K562 (cell line): ENCODE measurements around the gene MTFMT. TPM values are rescaled to one million over a fixed set of nuclear protein-coding genes. Genes with fewer than 3 reads are reported as not detected.

Experiments
- ARID2 ChIP-seq: fragments of 450-650 bp; IDR thresholded peaks from 2 replicates; pipeline ENCODE4 v1.6.1; 2017; ENCODE audit warnings: antibody characterized with exemption, mild to moderate bottlenecking
- TGIF2 ChIP-seq: sonication (generic); formaldehyde crosslinking; IDR thresholded peaks from 2 replicates; pipeline ENCODE4 v1.8.1; 2022; ENCODE audit warnings: mild to moderate bottlenecking, missing genetic modification reagents, moderate library complexity
- ZNF263 ChIP-seq: sonication (generic); formaldehyde crosslinking; IDR thresholded peaks from 2 replicates; pipeline ENCODE4 v1.8.0; 2022; ENCODE audit warnings: mild to moderate bottlenecking, missing genetic modification reagents, borderline replicate concordance
- polyA plus RNA-seq, 8 experiments: library from polyadenylated mRNA; depleted of rRNA in 4 of 8; stranded (reverse) in 5 of 8; unstranded in 3 of 8; fragments of >200 nt; fragmentation: Nextera tagmentation in 2 of 8; fragmentation: Illumina TruSeq in 1 of 8; extraction: Ambion mirVana in 2 of 8; extraction: Trizol in 1 of 8; gene quantifications; 2 replicates each; pipeline versions ENCODE4 v1.2.1 to v1.2.3, GENCODE V29; 2011 to 2014; ENCODE audit warnings: inconsistent platforms in 1 of 8, missing spikeins in 1 of 8
- total RNA-seq, 7 experiments: library from RNA; depleted of rRNA in 6 of 7; stranded (reverse); fragments of >200 nt in 6 of 7; fragmentation: Illumina TruSeq in 2 of 7; extraction: Trizol in 2 of 7; gene quantifications; 2 replicates each; pipeline versions ENCODE4 v1.2.1 to v1.2.3, GENCODE V29; 2011 to 2021; ENCODE audit warnings: low replicate concordance in 1 of 7

Gene MTFMT
- total and polyA plus RNA-seq, 9 of the 15 experiments (the other 6 are each of a cell fraction or from before 2014, with no cell fraction given), result 1.4 to 31.1 (median 16.2) TPM

GRCh38 chr15:64951777-64952418, 77.5 kb downstream of the MTFMT start (continued):
- TF ChIP-seq ZNF263, result no peak
- TF ChIP-seq TGIF2 (CRISPR knock-in tag), result no peak
- no peak for TF ChIP-seq ARID2

Other genes starting within 250 kb of the MTFMT start
Only the 7 nearest of the 11 such genes appear.
- 0.27 and 0.33 TPM in 2 replicates for gene ANKDD1A, start 117.7 kb downstream of the MTFMT start, total RNA-seq (2014; rRNA removed)
- gene ANKDD1A, start 117.7 kb downstream of the MTFMT start, total RNA-seq (2014; rRNA removed; fragmentation: Illumina TruSeq; extraction: Trizol), result 0.44 and 0.48 TPM in 2 replicates
- gene ANKDD1A, start 117.7 kb downstream of the MTFMT start, total RNA-seq (2015; rRNA removed; fragmentation: Illumina TruSeq; extraction: Trizol), result 0.41 and 0.43 TPM in 2 replicates
- gene ANKDD1A, start 117.7 kb downstream of the MTFMT start, total RNA-seq (2021), result 0.49 and 0.80 TPM in 2 replicates
- gene ANKDD1A, start 117.7 kb downstream of the MTFMT start, polyA plus RNA-seq (2011; rRNA removed), result 0.70 and 1.7 TPM in 2 replicates
- gene ANKDD1A, start 117.7 kb downstream of the MTFMT start, polyA plus RNA-seq (2014; fragmentation: Illumina TruSeq; extraction: Trizol), result 0.34 and 0.60 TPM in 2 replicates
- under 1 TPM; 0.08 to 0.32 TPM for gene ANKDD1A, start 117.7 kb downstream of the MTFMT start, polyA plus RNA-seq (2014; fragmentation: Nextera tagmentation; extraction: Ambion mirVana)
- 0.54 and 1.4 TPM in 2 replicates for gene ANKDD1A, start 117.7 kb downstream of the MTFMT start, polyA plus RNA-seq (2014; rRNA removed)
- gene SPG21, start 39.7 kb downstream of the MTFMT start, total RNA-seq (2014; rRNA removed), result 46.1 and 50.0 TPM in 2 replicates
- gene SPG21, start 39.7 kb downstream of the MTFMT start, total RNA-seq (2014; rRNA removed; fragmentation: Illumina TruSeq; extraction: Trizol), result 71.2 and 73.9 TPM in 2 replicates
- 56.8 and 59.8 TPM in 2 replicates for gene SPG21, start 39.7 kb downstream of the MTFMT start, total RNA-seq (2015; rRNA removed; fragmentation: Illumina TruSeq; extraction: Trizol)
- gene SPG21, start 39.7 kb downstream of the MTFMT start, total RNA-seq (2021), result 72.0 and 79.1 TPM in 2 replicates
- 49.2 and 65.1 TPM in 2 replicates for gene SPG21, start 39.7 kb downstream of the MTFMT start, polyA plus RNA-seq (2011; rRNA removed)
- 78.7 and 98.8 TPM in 2 replicates for gene SPG21, start 39.7 kb downstream of the MTFMT start, polyA plus RNA-seq (2014; fragmentation: Illumina TruSeq; extraction: Trizol)
- 10 to 100 TPM; 22.8 to 23.6 TPM for gene SPG21, start 39.7 kb downstream of the MTFMT start, polyA plus RNA-seq (2014; fragmentation: Nextera tagmentation; extraction: Ambion mirVana)
- 65.7 and 69.0 TPM in 2 replicates for gene SPG21, start 39.7 kb downstream of the MTFMT start, polyA plus RNA-seq (2014; rRNA removed)
- not detected in 2 replicates for gene SLC51B, start 15.7 kb upstream of the MTFMT start, total RNA-seq (2014; rRNA removed)
- not detected in 2 replicates for gene SLC51B, start 15.7 kb upstream of the MTFMT start, total RNA-seq (2014; rRNA removed; fragmentation: Illumina TruSeq; extraction: Trizol)
- not detected in 2 replicates for gene SLC51B, start 15.7 kb upstream of the MTFMT start, total RNA-seq (2015; rRNA removed; fragmentation: Illumina TruSeq; extraction: Trizol)
- not detected in 2 replicates for gene SLC51B, start 15.7 kb upstream of the MTFMT start, total RNA-seq (2021)
- not detected in 2 replicates for gene SLC51B, start 15.7 kb upstream of the MTFMT start, polyA plus RNA-seq (2011; rRNA removed)
- not detected in 2 replicates for gene SLC51B, start 15.7 kb upstream of the MTFMT start, polyA plus RNA-seq (2014; fragmentation: Illumina TruSeq; extraction: Trizol)
- gene SLC51B, start 15.7 kb upstream of the MTFMT start, polyA plus RNA-seq (2014; fragmentation: Nextera tagmentation; extraction: Ambion mirVana), result not detected
- not detected in 2 replicates for gene SLC51B, start 15.7 kb upstream of the MTFMT start, polyA plus RNA-seq (2014; rRNA removed)
- not detected in 2 replicates for gene RASL12, start 38.4 kb upstream of the MTFMT start, total RNA-seq (2014; rRNA removed)
- gene RASL12, start 38.4 kb upstream of the MTFMT start, total RNA-seq (2014; rRNA removed; fragmentation: Illumina TruSeq; extraction: Trizol), result not detected in 2 replicates
- gene RASL12, start 38.4 kb upstream of the MTFMT start, total RNA-seq (2015; rRNA removed; fragmentation: Illumina TruSeq; extraction: Trizol), result not detected in 2 replicates
- gene RASL12, start 38.4 kb upstream of the MTFMT start, total RNA-seq (2021), result not detected in 2 replicates
- gene RASL12, start 38.4 kb upstream of the MTFMT start, polyA plus RNA-seq (2011; rRNA removed), result not detected in 2 replicates
- gene RASL12, start 38.4 kb upstream of the MTFMT start, polyA plus RNA-seq (2014; fragmentation: Illumina TruSeq; extraction: Trizol), result not detected in 2 replicates
- gene RASL12, start 38.4 kb upstream of the MTFMT start, polyA plus RNA-seq (2014; fragmentation: Nextera tagmentation; extraction: Ambion mirVana), result not detected
- gene RASL12, start 38.4 kb upstream of the MTFMT start, polyA plus RNA-seq (2014; rRNA removed), result not detected in 2 replicates
- 0.09 TPM in 1 of 2 replicates, not detected in the other for gene KBTBD13, start 47.1 kb upstream of the MTFMT start, total RNA-seq (2014; rRNA removed)
- gene KBTBD13, start 47.1 kb upstream of the MTFMT start, total RNA-seq (2014; rRNA removed; fragmentation: Illumina TruSeq; extraction: Trizol), result 0.06 and 0.07 TPM in 2 replicates
- not detected in 2 replicates for gene KBTBD13, start 47.1 kb upstream of the MTFMT start, total RNA-seq (2015; rRNA removed; fragmentation: Illumina TruSeq; extraction: Trizol)
- gene KBTBD13, start 47.1 kb upstream of the MTFMT start, total RNA-seq (2021), result 0.11 and 0.13 TPM in 2 replicates
- not detected in 2 replicates for gene KBTBD13, start 47.1 kb upstream of the MTFMT start, polyA plus RNA-seq (2011; rRNA removed)
- gene KBTBD13, start 47.1 kb upstream of the MTFMT start, polyA plus RNA-seq (2014; fragmentation: Illumina TruSeq; extraction: Trizol), result 0.04 and 0.10 TPM in 2 replicates
- gene KBTBD13, start 47.1 kb upstream of the MTFMT start, polyA plus RNA-seq (2014; fragmentation: Nextera tagmentation; extraction: Ambion mirVana), result under 1 TPM in 1 of 2 experiments, not detected in 1; 0.07 TPM
- gene KBTBD13, start 47.1 kb upstream of the MTFMT start, polyA plus RNA-seq (2014; rRNA removed), result 0.12 and 0.22 TPM in 2 replicates
- 0.41 and 0.49 TPM in 2 replicates for gene UBAP1L, start 85.6 kb upstream of the MTFMT start, total RNA-seq (2014; rRNA removed)
- gene UBAP1L, start 85.6 kb upstream of the MTFMT start, total RNA-seq (2014; rRNA removed; fragmentation: Illumina TruSeq; extraction: Trizol), result 0.33 and 0.41 TPM in 2 replicates
- gene UBAP1L, start 85.6 kb upstream of the MTFMT start, total RNA-seq (2015; rRNA removed; fragmentation: Illumina TruSeq; extraction: Trizol), result 0.58 and 0.68 TPM in 2 replicates
- gene UBAP1L, start 85.6 kb upstream of the MTFMT start, total RNA-seq (2021), result 0.71 and 1.0 TPM in 2 replicates
- gene UBAP1L, start 85.6 kb upstream of the MTFMT start, polyA plus RNA-seq (2011; rRNA removed), result 0.25 and 0.51 TPM in 2 replicates
- gene UBAP1L, start 85.6 kb upstream of the MTFMT start, polyA plus RNA-seq (2014; fragmentation: Illumina TruSeq; extraction: Trizol), result 0.16 and 0.21 TPM in 2 replicates
- gene UBAP1L, start 85.6 kb upstream of the MTFMT start, polyA plus RNA-seq (2014; fragmentation: Nextera tagmentation; extraction: Ambion mirVana), result not detected
- 0.44 and 0.70 TPM in 2 replicates for gene UBAP1L, start 85.6 kb upstream of the MTFMT start, polyA plus RNA-seq (2014; rRNA removed)
- gene PDCD7, start 104.2 kb upstream of the MTFMT start, total RNA-seq (2014; rRNA removed), result 16.4 and 18.9 TPM in 2 replicates
- gene PDCD7, start 104.2 kb upstream of the MTFMT start, total RNA-seq (2014; rRNA removed; fragmentation: Illumina TruSeq; extraction: Trizol), result 15.8 and 17.1 TPM in 2 replicates
- 15.7 and 18.8 TPM in 2 replicates for gene PDCD7, start 104.2 kb upstream of the MTFMT start, total RNA-seq (2015; rRNA removed; fragmentation: Illumina TruSeq; extraction: Trizol)
- 22.8 and 24.4 TPM in 2 replicates for gene PDCD7, start 104.2 kb upstream of the MTFMT start, total RNA-seq (2021)
- gene PDCD7, start 104.2 kb upstream of the MTFMT start, polyA plus RNA-seq (2011; rRNA removed), result 20.1 and 21.9 TPM in 2 replicates
- gene PDCD7, start 104.2 kb upstream of the MTFMT start, polyA plus RNA-seq (2014; fragmentation: Illumina TruSeq; extraction: Trizol), result 26.5 and 30.2 TPM in 2 replicates
- 10 to 100 TPM; 11.8 to 12.1 TPM for gene PDCD7, start 104.2 kb upstream of the MTFMT start, polyA plus RNA-seq (2014; fragmentation: Nextera tagmentation; extraction: Ambion mirVana)
- gene PDCD7, start 104.2 kb upstream of the MTFMT start, polyA plus RNA-seq (2014; rRNA removed), result 19.1 and 22.9 TPM in 2 replicates